HS-27A (cell line): ENCODE measurements around the gene PEAK3.

Source experiments
- DNase-seq: peaks from one replicate; pipeline ENCODE4 v3.0.0-alpha.2; 2012; ENCODE audit warnings: low read depth, missing footprints

Gene PEAK3

GRCh38 chr19:2270423-2271233 is 11.3 kb downstream of the PEAK3 start:
- DNase-seq = no peak

GRCh38 chr19:2270157-2270422 is 11.9 kb downstream of the PEAK3 start:
- DNase-seq = no peak

- peak; percentile 72 for DNase-seq
Measured at GRCh38 chr19:2269244-2270156, 12.5 kb downstream of the PEAK3 start.

GRCh38 chr19:2268861-2269243 is 13.1 kb downstream of the PEAK3 start:
- no peak for DNase-seq

GRCh38 chr19:2268480-2268830 is 13.5 kb downstream of the PEAK3 start:
- no peak for DNase-seq

- DNase-seq = no peak
Measured at GRCh38 chr19:2266183-2266993, 15.6 kb downstream of the PEAK3 start.

GRCh38 chr19:2261438-2262172 is 20.4 kb downstream of the PEAK3 start:
- DNase-seq = no peak

GRCh38 chr19:2260341-2260805 is 21.6 kb downstream of the PEAK3 start:
- no peak for DNase-seq

GRCh38 chr19:2259336-2259735 is 22.6 kb downstream of the PEAK3 start:
- no peak for DNase-seq

GRCh38 chr19:2255982-2256685 is 25.8 kb downstream of the PEAK3 start, which contains the start of gene JSRP1:
Gene JSRP1 (minus strand): TSS chr19:2256417. CDS start chr19:2255314, 1,103 bp downstream.
- DNase-seq = no peak

GRCh38 chr19:2255112-2255845 is 26.7 kb downstream of the PEAK3 start:
- no peak for DNase-seq

- DNase-seq = no peak
Measured at GRCh38 chr19:2254064-2254872, 27.7 kb downstream of the PEAK3 start.

- DNase-seq = no peak
Measured at GRCh38 chr19:2253106-2254063, 28.6 kb downstream of the PEAK3 start.

GRCh38 chr19:2252797-2253105 is 29.2 kb downstream of the PEAK3 start:
- DNase-seq = no peak

GRCh38 chr19:2252055-2252796 is 29.7 kb downstream of the PEAK3 start:
- DNase-seq = no peak

- no peak for DNase-seq
Measured at GRCh38 chr19:2251106-2252054, 30.6 kb downstream of the PEAK3 start.

- no peak for DNase-seq
Measured at GRCh38 chr19:2250766-2251105, 31.2 kb downstream of the PEAK3 start.
